Epidermal melanocyte (primary cell): ENCODE data around the gene AUTS2.

Experiments used
- DNase-seq: peaks from one replicate; pipeline ENCODE4 v3.0.0; 2011; ENCODE audit warnings: low spot score; ENCODE audit not compliant: insufficient read length

Gene AUTS2

GRCh38 chr7:69599955-69600709, 1.9 kb downstream of the AUTS2 start:
- no peak for DNase-seq

DNA sequence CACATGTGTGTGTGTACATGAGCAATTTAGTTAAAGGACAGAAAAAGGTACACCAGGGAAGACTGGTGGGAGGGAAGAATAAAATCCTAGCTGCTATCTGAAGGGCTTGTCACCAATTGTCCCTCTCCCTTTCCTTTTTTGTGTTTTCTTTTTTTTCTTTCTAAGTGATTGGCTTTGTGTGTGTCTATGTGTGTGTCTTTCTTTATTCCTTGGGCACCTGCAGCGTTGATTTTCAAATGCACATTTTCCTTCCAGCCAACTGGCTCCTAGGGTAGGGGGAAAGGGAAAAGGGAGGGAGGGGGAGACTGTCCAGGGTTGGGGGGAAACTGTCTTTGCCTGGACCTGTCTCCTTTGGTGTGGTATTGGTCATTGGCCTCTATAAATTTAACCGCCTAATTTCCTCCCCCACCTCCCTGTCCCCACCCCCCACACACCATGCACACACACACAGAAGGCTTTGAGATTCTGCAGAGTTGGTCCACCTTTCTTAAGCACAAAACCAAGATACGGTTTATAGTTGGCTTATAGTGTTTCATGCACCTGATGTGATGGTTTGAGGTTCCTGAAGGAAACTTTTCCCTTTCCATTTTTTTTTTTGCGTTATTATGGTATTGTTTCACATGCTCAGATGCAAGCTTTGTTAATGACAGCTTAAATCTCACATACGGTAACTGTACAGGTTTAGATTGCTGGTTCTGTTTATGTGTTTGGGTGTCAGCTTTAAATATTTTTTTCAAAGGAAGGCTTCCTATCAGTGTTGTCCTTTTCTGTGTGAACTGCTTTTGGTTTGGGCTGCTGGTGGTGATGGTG, 2.6 kb downstream of the AUTS2 start:
- no peak for DNase-seq

- no peak for DNase-seq
Observed at GRCh38 chr7:69602522-69602921, 4.2 kb downstream of the AUTS2 start.

DNA sequence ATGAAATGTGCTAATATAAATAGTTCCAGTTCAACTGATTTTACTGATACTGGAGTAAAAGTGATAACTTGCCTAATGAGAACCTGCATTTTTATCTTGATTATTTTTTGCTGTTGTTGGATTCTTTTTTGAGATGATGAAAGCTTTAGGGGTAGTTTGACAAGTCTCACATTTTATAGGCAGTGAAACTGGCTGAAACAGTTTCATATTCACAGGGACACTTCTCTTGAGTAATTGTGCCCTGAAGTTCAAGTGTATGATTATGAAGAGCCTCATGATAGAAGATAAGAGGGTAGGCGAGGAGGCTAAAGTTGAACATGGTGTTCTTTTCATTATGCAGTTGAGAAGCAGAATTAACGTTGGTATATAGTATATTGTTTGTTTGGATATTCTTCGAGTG, 5.1 kb downstream of the AUTS2 start:
- no peak for DNase-seq

- DNase-seq, result no peak
Observed at GRCh38 chr7:69603937-69604494, 5.7 kb downstream of the AUTS2 start.

DNA sequence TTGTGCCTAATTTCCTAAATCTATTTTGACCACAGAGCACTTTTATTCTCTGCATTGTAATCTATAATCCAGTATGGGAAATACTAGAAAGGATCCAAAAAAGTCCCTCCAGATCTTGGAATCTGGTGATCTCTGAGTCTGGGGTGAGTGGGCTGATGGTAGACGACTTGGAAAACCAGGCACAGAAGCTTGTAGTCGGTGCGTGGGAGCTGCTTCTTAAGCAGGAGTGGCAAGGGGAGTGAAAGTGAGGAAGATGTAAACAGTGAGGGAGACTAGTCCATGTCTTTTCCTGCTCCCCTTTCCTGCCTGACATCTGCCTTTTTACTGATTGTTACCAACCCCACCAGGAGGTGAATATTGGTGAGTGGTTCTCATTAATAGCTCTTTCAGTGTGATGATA, 6.8 kb downstream of the AUTS2 start:
- DNase-seq, result no peak

DNA sequence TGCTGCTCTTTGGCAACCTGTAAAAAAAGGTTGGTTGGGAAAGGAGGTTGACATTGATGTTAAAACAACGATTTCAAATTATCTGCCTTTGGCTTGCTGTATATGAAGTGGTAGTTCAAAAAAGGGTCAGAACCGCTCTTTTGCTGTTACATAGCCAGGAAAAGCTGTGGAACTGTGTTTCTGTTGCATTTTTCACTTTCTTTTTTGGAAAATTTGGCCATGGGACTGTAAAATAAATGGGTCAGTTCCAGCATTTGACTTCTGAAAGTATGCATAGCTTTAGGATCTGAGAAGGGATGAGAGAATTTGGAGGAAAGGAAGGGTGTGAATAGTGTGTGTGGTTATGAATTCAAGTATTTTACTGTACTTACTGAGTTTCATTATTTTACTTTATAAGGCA, 7.3 kb downstream of the AUTS2 start:
- DNase-seq, result no peak

DNA sequence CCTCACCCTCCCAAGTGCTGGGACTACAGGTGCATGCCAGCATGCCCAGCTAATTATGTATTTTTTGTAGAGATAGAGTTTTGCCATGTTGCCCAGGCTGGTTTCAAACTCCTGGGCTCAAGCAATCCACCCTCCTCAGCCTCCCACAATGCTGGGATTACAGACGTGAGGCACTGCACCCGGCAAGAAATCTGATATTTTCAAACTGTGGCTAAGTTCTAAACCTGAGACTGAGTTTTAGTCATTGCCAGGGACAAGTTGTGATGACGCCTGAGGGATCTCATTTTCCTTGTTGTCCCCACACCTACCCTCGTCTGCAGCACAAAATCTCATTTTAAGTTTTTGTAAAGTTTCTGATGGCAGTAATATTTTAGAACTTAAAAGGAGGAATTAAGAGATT, 9.8 kb downstream of the AUTS2 start:
- no peak for DNase-seq

DNA sequence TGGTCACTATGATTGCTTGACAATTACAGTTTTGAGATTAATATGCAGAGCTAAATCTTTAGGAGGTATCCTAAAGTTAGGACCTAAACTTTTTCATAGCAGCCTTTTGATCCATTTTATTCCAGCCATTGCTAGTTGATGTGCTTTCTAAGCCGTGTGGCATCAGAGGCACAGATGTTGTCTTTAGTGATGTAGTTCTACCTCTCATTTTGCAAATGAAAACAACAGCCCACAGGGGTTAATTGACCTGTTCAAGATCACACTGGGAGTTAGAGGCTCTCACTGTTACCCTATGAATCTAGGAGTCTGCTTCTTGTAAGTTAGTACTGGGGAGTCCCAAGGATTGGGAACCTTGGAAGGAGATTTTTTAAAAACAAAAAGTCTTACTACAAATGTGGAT, 10.6 kb downstream of the AUTS2 start:
- no peak for DNase-seq

DNA sequence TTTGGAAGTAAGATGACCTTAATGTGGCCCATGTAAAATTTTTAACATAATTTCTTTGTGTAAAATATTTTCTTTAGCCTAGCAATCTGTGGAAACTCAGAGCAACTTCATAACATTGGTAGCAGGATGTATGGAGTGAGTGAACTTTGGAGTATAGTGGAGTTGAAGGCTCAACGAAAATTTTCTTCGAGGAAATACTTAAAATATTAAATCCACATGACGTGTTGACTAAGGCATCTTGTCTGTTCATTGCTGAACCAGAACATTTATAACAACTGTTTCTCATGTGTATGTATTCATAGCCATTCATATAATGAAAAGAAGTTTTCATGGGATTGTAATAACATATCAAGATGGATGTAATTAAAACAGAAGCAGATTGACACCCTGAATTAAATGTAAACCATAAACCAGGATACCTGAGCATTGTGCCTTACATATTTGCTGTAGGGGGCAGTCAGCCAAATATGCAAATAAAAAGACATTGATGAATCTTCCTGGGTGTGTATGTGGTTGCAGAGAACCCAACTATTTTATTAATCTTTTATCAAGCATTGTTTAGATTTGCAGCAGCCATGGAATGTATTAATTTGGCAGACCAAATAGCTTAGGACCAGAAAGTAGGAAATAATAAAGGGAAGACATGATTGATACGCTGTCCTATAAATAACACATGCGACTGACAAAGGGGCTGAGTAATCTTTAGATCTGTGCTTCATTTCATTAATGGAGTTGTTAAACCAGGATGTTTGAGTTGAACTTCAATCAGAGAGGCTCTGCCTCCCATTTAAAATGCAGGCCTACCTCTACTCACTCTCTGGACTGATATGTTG, 11.5 kb downstream of the AUTS2 start:
- DNase-seq, result no peak

GRCh38 chr7:69610374-69611084, 12.3 kb downstream of the AUTS2 start:
- DNase-seq, result no peak

- DNase-seq, result no peak
Observed at GRCh38 chr7:69612981-69613380, 14.7 kb downstream of the AUTS2 start.

DNA sequence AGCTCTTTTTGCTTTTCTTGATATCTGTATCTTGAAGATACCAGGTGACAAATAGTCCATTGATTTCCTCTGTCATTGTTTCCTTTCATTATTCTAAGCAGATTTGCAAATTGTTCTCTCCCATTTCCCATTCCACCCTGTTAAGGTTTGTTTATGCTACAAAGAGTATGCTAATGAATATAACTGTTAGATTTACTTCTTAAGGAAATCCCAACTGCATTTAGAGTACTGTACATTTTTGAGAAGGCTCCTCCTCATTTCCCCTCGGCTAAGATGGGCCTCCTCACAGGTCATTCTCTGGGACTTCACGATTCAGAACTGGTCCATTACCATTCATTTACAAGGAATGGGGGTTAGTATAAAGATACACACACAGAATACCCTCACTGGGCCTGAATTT, 15.6 kb downstream of the AUTS2 start:
- no peak for DNase-seq

DNA sequence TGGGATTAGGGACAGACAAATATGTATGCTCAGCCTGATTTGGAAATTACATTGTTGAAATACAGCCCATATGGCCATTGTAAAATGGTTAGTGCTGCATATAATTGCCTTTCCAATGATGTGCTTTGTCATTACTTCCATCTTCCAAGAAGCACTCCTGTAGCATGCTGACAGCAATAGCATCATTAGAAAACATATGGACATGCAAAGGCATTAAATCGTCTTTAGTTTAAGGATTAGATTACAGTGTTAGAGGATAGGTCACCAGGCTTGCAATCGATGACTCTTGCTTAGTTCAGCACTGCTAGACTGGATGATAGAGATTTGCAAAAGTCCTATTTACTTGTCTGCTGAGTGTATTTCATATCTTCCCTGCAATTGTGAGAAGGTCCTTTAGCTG, 17.4 kb downstream of the AUTS2 start:
- DNase-seq, result no peak

DNA sequence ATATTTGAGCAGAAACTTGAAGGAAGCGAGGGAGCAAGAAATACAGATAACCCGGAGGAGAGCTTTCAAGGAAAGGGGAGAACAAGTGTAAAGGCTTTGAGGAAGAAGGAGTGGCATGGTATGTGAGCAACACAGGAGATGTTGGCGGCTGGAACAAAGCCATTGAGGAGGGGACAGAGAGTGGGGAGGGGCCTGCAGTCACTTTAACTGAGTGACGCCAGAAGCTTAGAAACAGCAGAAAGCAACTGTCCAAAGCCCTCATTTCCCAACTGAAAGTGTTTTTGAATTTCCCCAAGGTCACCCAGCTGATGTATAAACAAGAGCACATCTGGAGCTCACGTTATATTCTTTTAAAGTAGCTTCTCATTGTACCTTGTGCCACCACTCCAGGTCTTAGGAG, 19.1 kb downstream of the AUTS2 start:
- no peak for DNase-seq

- DNase-seq, result no peak
Observed at GRCh38 chr7:69619054-69619453, 20.8 kb downstream of the AUTS2 start.

DNA sequence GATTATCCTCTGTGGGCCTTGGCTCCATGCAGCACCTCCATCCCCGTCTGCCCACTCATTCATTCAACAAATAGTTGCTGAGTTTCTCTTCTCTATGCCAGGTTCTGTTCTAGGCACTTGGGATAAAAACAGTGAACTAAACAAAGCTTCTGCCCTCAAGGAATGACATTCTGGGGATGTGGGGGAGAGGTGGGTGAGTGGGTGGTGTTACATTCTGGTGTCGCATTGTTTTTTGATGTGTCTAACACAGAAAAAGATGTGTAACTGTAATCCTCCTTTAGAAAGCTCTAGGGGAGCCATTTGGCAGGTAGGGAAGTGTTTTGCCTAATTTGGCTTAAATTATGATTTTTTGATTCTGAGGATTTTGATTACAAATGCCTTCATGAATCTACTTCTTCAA, 21.4 kb downstream of the AUTS2 start:
- DNase-seq, result no peak

GRCh38 chr7:69620063-69620462, 21.8 kb downstream of the AUTS2 start:
- DNase-seq, result no peak

DNA sequence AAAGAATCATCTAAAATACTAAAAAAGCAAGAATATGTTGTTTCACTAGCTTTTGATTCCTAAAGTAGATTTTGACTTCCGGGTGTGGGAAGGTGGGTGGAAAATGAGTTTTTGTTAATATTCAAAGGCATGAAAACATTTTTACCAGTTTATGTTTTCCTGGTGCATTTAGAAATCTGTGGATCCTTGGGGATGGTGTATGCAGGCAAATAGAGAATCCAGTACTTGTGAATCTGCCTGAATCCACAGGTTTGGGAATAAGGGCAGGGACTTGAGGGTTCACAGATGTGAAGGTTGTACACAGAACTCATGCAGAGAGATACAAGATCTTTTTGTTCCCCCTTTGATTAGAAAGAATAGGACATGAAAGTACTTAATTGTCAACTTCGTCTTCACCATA, 22.4 kb downstream of the AUTS2 start:
- no peak for DNase-seq

- no peak for DNase-seq
Observed at GRCh38 chr7:69622014-69622835, 23.9 kb downstream of the AUTS2 start.
